Measurements from ENCODE around the gene EXOSC2. TPM values are rescaled to one million over a fixed set of nuclear protein-coding genes. Genes with fewer than 3 reads are reported as not detected.

The EXOSC2 gene
- total RNA-seq, 2 donors from 2014 or later: 7.3 to 15.9 TPM

GRCh38 chr9:130741831-130742449 is 48.4 kb downstream of the EXOSC2 start:
- Histone ChIP-seq H3K36me3 (no peaks in the 10 kb centered on the region), H3K4me3 (no peak overlapping the region), H3K27me3 (no peaks in the 10 kb centered on the region), H3K4me1 (peaks cover 0 to 3% of the 10 kb centered on the region in 2 donors), H3K9me3 (no peaks in the 10 kb centered on the region), H3K27ac (no peak overlapping the region)
- DNase-seq (ENCODE audit: low spot score): no peak
- TF ChIP-seq CTCF (IDR thresholded peaks at IDR 0.05): no peak

GRCh38 chr9:130743656-130744055 is 50.1 kb downstream of the EXOSC2 start:
- no peak overlapping the region for H3K4me3 ChIP-seq
- H3K27ac ChIP-seq: no peak overlapping the region
- no peaks in the 10 kb centered on the region for H3K36me3 ChIP-seq
- TF ChIP-seq CTCF (IDR thresholded peaks at IDR 0.05): no peak
- no peaks in the 10 kb centered on the region for H3K27me3 ChIP-seq
- DNase-seq (ENCODE audit: low spot score): no peak
- H3K4me1 ChIP-seq: peaks cover 0 to 3% of the 10 kb centered on the region in 2 donors
- H3K9me3 ChIP-seq: no peaks in the 10 kb centered on the region

GRCh38 chr9:130745210-130745800 is 51.7 kb downstream of the EXOSC2 start:
- no peak for DNase-seq (ENCODE audit: low spot score)
- TF ChIP-seq CTCF (IDR thresholded peaks at IDR 0.05): no peak
- Histone ChIP-seq H3K4me3 (no peak overlapping the region), H3K36me3 (no peaks in the 10 kb centered on the region), H3K27me3 (no peaks in the 10 kb centered on the region), H3K4me1 (peaks cover 0 to 3% of the 10 kb centered on the region in 2 donors), H3K27ac (no peak overlapping the region), H3K9me3 (no peaks in the 10 kb centered on the region)

- Histone ChIP-seq H3K27me3 (no peaks in the 10 kb centered on the region), H3K27ac (no peak overlapping the region), H3K36me3 (no peaks in the 10 kb centered on the region), H3K4me1 (peaks cover 0 to 3% of the 10 kb centered on the region in 2 donors), H3K9me3 (no peaks in the 10 kb centered on the region), H3K4me3 (no peak overlapping the region)
- no peak for TF ChIP-seq CTCF (IDR thresholded peaks at IDR 0.05)
- no peak for DNase-seq (ENCODE audit: low spot score)
These were observed 52.2 kb downstream of the EXOSC2 start for GRCh38 chr9:130745829-130746228.

- no peak overlapping the region for H3K4me3 ChIP-seq
- H3K36me3 ChIP-seq: no peaks in the 10 kb centered on the region
- peaks cover 0 to 3% of the 10 kb centered on the region in 2 donors for H3K4me1 ChIP-seq
- no peak for TF ChIP-seq CTCF (IDR thresholded peaks at IDR 0.05)
- H3K27ac ChIP-seq: no peak overlapping the region
- H3K27me3 ChIP-seq: no peaks in the 10 kb centered on the region
- H3K9me3 ChIP-seq: no peaks in the 10 kb centered on the region
- DNase-seq (ENCODE audit: low spot score): no peak
These were observed 53.0 kb downstream of the EXOSC2 start for GRCh38 chr9:130746434-130747212.
